Measurements from ENCODE around the gene MYBBP1A.

The MYBBP1A gene

GRCh38 chr17:4536742-4537411 lies 18.3 kb downstream of the MYBBP1A start:
- no peak overlapping the region for H3K27ac ChIP-seq
- TF ChIP-seq ZFX (IDR thresholded peaks at IDR 0.05): no peak
- no peak for TF ChIP-seq CTCF (conservative IDR thresholded peaks at IDR 0.05)

- TF ChIP-seq CTCF (conservative IDR thresholded peaks at IDR 0.05) (no peak), ZFX (IDR thresholded peaks at IDR 0.05) (no peak)
- H3K27ac ChIP-seq: no peak overlapping the region
Observed at GRCh38 chr17:4536259-4536741, 18.9 kb downstream of the MYBBP1A start.

- no peak overlapping the region for H3K27ac ChIP-seq
- TF ChIP-seq ZFX (IDR thresholded peaks at IDR 0.05): no peak
- no peak for TF ChIP-seq CTCF (conservative IDR thresholded peaks at IDR 0.05)
Observed at GRCh38 chr17:4535667-4536258, 19.4 kb downstream of the MYBBP1A start.

GRCh38 chr17:4534928-4535666 lies 20.1 kb downstream of the MYBBP1A start:
- no peak for TF ChIP-seq CTCF (conservative IDR thresholded peaks at IDR 0.05)
- TF ChIP-seq ZFX (IDR thresholded peaks at IDR 0.05): no peak
- H3K27ac ChIP-seq: no peak overlapping the region

GRCh38 chr17:4534515-4534914 lies 20.7 kb downstream of the MYBBP1A start:
- TF ChIP-seq ZFX (IDR thresholded peaks at IDR 0.05) (no peak), CTCF (conservative IDR thresholded peaks at IDR 0.05) (no peak)
- H3K27ac ChIP-seq: no peak overlapping the region

- no peak overlapping the region for H3K27ac ChIP-seq
- TF ChIP-seq ZFX (IDR thresholded peaks at IDR 0.05) (no peak), CTCF (conservative IDR thresholded peaks at IDR 0.05) (no peak)
Observed at GRCh38 chr17:4533523-4534504, 21.4 kb downstream of the MYBBP1A start.

All from C4-2B (cell line).